GM21786 (cell line): Measurements from ENCODE around the gene SLC25A38.

Experiments
- ATAC-seq: cut with Tn5 transposase; IDR thresholded peaks from one replicate; pipeline ENCODE4 v1.9.1; 2021; ENCODE audit not compliant: unreplicated experiment

SLC25A38 gene

DNA sequence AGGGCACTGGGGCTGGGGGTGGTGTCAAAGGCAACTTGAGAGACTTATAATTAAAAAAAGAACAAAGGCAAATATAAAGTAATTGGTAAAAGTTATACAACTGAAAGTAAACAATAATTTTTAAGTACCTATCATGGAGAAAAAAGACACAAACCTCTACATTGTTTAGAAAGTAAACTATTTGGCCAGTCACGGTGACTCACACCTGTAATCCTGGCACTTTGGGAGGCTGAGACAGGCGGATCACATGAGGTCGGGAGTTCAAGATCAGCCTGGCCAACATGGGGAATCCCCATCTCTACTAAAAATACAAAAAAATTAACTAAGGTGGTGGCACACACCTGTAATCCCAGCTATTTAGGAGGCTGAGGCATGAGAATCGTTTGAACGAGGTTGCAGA lies 49.2 kb downstream of the SLC25A38 start:
- no peak for ATAC-seq

DNA sequence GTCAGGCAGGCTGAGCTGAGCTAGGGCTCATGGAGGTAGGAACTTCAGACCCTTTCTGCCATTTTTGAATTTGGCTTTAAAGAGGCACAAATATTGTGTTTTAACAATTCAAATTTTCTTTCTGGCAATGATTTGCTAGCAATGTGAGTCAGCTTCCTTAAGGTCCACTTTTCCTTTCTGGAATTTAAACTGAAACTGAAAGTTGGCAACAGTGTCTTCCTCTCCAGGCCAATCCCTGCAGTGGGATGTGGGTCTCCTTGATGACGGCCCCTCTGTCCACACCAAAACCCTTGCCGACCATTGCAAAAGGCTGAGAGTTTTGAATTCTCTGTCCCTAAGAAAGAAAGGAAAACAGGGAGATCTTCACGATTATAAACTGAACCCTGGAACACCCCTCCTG lies 50.5 kb downstream of the SLC25A38 start:
- no peak for ATAC-seq

DNA sequence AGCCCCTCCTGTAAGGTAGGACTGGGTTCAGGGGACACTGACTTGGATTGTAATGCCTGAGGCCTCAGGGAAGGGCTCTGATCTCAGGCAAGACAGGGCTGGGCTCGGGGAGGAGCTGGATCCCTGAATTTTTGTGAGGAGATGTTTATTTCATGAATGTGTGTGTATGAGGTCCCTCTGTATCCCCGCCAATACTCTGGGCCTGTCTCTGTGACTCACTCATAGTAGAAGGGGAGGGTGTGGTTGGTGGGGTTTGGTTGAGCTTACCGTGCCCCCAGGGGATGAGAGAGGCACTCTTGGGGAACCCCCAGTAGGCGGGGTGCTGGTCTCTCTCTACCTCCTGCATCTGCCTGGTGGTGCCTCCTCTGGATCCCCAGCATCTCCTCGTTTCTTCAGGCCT lies 51.4 kb downstream of the SLC25A38 start:
- ATAC-seq = peak; percentile 76

DNA sequence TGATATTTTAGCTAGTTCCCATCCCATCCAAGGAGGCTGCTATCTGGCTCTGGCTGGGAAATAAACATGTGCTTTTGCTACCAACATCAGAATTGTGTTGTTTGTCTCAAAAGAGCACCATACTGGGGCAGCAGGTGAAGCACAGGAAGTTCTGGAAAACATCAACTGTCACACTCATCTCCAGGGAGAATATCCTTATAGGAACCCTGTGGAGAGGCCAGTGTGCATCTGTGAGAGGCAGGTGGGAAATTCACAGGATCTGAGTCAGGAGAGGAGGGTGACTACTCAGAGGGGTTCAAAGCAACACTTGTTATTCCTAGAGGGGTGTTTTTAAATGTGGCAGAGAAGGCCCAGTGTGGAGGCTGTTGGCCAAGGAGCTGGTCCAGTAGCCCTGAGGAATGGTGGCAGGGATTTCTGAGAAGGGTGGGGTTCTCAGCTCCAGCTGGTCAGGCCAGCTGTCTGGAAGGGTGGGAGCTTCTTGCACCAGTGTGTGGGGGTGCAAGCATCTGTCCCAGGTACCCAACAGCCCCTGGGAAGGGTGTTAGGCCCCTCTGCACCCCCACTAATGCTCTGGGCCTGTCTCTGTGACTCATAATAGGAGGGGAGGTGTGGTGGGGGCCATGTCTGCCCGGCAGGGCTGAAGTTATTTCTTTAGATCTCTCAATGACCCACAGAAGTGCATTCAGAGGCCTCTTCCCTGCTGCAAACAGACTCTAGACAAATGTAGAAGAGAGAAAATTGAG lies 52.0 kb downstream of the SLC25A38 start:
- no peak for ATAC-seq

DNA sequence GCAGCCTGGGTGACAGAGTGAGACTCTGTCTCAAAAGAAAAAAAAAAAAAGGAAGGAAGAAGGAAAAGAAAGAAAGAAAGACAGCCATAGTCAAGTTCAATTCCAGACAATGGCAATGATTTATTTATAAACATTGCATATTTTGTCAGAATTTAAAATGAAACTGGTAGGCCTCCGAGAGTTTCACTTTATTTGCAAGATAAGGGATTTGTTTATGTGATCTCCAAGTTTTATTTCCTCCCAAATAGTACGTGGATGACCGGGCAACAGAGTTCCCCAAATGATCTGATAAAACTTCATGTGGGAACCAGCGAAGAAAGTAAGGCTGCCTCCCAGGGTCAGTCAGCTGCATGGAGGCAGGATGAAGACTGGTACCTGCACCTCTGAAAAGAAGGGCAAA lies 55.7 kb downstream of the SLC25A38 start:
- ATAC-seq = no peak

DNA sequence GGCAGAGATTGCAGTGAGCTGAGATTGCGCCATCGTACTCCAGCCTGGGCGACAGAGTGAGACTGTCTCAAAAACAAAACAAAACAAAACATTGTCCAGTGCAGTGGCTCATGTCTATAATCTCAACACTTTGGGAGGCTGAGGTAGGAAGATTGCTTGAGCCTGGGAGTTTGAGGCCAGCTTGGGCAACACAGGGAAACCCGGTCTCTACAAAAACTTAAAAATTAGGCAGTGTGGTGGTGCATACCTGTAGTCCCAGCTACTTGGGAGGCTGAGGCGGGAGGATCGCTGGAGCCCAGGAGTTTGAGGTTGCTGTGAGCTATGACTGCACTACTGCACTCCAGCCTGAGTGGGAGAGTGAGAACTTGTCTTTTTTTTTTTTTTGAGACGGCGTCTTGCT lies 57.1 kb downstream of the SLC25A38 start:
- no peak for ATAC-seq

DNA sequence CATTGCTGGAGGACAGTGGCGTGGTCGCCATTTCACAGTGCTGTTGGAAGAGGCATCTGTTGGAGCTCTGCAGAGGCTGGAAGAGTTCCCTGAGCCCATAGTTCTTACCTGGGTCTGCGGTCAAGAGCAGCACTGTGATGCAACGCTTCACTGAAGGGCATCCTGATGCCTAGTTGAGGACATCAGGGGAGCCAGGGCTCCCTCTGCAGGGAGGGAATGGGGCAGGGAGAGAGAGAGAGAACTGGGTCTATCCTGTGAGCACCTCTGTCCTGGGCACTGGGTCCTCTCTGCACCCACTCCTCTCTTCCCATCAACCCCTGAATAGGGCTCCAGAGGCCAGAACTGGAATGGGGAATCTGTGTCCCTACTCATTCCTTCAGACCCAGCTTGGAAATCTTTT lies 60.4 kb downstream of the SLC25A38 start:
- no peak for ATAC-seq

DNA sequence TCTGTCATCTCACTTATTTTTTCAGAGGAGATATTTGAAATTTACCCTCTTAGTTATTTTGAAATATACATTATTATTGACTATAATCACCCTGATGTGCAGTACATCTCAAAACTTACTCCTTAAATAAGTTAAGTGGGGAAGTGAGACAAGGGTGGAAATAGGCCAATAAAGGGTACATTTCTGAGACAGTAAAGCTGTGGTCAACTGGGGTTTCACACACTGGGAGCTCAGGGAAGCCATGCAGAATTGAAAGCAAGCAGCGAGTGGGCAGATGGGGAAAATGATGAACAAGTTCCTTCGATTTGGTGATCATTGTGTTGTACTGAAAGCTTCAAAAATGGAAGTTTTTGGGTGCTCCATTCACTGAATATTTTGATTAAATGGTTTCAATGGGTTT lies 62.8 kb downstream of the SLC25A38 start:
- ATAC-seq = no peak

DNA sequence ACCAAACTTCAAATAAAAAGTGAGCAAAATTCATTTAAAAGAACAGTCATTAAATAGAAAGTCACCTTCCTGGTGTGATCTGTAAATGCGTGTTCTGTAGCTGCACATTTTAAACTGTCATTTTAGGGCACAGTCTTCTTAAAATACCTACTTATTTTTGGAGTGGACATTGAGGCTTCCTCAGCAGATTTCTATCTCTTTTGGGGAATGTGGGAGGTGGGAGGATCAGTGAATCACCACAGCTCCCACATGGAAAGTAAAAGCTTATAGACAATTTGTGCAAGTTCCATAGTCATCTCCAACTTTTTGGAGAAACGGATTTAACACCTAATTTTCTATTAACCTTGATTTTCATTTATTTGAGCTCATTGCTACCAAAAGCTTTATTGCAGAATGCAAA lies 63.3 kb downstream of the SLC25A38 start:
- ATAC-seq = no peak
